Stimulated activated CD4-positive, alpha-beta T cell treated with anti-CD3 and anti-CD28 coated beads, Interleukin-15, amount 100 ng/mL, for 48 hours (primary cell): Measurements from ENCODE around the gene PCBP3.

Source experiments
- DNase-seq, 2 donors: peaks; one replicate each; pipeline ENCODE4 v3.0.0-alpha.2; 2020; ENCODE audit warnings: low read depth in 2 of 2

The PCBP3 gene

DNA sequence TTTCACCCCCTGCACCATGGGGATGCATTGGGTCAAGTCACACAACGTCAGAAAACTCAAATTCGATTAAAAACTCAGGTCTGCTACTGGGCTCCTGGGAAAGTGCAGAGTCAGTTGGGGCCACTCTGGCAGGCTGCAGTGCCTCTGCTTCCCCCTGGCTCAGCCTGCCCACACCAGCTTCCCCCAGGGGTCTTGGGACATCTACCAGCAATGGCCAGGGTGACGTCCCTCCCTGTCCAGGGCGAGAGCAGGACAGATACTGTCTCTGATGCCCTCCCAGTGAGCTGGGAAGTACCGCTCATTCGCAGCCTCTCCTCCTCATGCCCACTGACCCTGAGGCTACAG is 231.9 kb downstream of the PCBP3 start:
- DNase-seq, result no peak

DNA sequence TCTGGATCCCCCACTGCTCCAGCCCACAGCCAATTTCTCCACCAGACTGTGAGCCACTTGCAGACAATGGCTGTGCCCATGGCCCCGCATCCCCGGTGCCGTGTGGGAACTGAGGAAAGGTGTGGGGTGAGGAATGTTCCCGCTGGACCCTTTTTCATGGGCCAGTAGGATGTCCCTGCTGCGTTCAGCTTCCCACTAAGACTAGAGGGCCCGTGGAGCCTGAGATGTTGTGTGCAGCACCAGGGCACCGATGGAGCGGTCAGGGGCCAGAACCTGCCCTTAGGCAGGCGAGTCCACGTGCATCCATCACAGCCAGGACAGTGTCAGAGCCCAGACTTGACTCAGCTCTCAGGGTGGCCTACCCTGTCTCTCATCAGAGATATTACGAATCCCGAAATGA is 232.4 kb downstream of the PCBP3 start:
- no peak for DNase-seq

DNA sequence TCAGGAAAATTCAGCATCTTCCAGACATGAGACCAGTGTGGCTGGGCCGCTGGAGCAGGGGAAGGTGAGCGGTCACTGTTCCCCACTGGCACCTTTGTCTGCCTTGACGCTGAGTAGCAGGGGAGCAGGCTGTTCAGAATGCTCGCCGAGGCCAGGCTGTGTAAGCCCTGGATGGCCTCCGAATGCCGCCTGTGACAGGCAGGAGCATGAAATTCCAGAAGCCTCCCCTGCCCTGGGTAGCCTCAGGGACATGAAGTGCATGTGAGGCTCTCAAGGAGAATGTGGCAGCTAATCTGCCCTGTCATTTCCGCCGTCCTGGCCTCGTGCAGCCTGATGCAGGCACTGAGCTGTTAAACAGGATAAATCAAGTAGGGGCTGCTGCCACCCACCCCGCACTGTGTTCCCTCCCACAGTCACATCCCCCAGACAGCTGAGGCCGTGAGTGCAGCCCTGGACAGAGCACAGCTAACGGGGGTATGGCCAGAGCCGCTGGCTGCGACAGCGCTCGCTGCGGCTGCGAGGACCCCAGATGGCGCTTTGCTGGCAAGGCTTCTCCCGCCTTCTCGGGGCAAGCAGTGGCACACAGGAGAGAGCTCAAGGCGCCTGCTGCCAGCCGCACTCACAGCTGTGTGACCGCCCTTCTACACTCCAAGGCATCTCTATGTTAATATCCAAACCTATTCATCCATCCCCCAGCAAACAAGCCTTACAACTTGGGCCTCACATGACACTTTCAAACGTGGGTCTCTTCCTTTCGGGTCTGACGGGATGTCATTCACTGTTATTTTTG is 233.1 kb downstream of the PCBP3 start:
- DNase-seq, result no peak

DNA sequence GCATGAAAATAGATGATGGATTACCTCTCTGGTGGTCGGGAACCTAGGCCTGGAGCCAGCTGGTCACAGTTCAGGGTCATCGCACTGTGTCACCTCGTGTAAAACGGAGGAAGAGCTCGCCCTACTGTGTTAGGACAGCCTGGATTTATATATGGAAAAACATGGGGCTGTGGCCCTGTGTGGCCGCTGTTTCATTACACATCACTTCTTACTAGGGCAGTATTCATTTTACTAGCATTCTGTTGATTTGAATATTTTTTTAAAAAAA is 233.6 kb downstream of the PCBP3 start:
- no peak for DNase-seq

DNA sequence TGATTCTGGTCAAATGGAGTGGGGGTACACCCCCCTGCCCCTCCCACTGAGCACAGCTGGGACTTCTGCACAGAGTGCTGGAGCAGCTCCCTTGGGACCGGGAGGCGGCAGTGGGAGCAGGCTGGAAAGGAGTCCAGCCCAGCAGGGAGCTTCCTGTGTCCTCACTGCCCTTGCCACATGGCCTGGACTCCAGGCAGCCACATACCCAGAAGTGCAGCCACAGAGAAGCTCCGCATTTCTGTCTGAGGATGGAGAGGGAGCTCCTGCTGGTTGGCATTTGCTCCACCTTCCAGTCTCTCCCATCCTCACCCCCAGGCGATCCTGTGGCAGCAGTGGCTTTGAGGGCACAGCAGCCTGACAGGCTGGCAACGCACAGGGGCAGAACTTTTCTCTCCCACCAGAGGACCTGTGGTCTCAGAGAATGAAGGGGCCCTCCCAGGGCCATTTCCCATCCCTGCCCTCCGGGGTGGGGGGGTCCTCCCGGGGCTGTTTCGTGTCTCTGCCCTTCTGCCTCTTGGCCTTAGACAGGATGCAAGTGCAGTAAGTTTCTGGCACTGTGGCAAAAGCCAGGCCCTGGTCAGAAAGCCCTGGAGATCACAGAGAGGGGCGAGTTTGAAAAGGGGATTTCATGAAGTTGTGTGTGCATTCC is 234.4 kb downstream of the PCBP3 start:
- no peak for DNase-seq

DNA sequence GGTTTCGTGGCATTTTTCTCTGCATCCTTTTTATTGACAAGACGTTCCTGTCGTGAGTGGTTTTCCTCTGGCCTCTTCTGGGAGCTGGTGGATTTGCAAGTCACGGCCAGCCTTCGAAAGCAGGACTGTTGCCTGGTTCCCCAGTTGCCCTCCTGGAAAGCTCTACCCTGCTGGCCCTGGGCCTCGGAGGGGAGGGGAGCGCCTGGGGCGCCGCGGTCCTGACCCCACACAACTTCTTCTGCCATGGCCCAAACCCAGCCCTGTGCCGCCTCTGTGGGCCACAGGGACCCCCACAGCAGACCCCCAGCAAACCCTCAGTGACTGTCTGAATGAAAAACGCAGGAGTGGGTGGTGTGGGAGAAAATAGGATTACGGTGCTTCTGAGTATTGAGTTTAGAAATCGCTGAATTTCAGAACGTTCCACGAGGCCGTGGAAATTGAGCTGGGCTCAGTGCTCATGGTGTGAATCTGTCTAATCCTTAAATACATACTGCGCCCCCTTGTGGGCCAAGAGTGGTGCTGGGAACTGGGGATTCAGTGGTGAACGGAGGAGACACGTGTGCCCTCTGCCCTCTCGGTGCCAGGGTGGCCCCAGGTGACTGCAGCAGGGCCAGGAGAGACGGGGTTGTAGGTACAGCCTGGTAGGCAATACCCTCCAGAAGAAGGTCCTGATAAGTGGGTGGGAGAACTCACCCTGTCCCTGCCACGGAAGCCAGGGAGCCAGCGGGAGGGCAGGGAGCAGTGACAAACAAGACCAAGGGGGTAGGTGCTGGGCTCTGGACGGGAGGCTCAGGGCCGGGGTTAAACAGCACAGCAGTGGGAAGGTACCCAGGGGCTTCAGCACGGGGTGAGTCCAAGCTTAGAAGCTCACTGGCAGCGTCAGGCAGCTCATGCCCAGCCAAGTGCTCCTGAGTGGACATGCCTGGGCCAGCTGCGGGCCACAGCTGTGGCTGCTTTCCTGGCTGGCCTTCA is 236.9 kb downstream of the PCBP3 start:
- peak; percentile 60 to 78 for DNase-seq

DNA sequence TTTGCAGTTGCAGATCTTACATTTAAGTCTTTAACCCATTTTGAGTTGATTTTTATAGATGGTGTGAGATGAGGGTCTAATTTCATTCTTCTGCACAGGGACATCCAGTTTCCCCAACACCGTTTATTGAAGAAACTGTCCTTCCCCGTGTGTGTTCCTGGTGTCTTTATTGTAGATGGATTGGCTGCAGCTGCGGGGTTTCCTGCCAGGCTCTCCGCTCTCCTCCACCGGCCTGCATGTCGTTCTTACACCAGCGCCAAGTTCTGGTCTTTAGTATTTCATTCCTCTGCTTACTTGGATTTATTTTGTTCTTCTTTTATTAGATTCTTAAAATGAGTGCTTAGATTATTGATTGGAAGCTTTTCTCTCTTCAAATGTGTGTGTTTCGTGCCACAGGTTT is 239.1 kb downstream of the PCBP3 start:
- no peak for DNase-seq

DNA sequence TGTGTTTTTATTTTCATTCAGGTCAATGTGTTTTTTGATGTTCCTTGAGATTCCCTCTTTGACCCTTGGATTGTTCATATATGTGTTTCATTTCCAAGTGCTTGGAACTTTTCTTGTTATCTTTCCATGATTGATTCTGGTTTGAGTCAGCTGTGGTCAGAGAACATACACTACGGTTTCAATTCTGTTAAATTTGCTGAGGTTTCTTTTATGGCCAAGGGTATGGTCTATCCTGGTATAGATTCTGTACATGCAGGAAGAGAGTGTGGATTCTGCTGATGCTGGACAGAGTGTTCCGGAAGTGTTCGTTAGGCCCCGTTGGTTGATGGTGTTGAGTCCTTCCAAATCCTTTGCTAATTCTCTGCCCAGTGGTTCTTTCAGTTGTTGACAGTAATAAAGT is 239.6 kb downstream of the PCBP3 start:
- no peak for DNase-seq

DNA sequence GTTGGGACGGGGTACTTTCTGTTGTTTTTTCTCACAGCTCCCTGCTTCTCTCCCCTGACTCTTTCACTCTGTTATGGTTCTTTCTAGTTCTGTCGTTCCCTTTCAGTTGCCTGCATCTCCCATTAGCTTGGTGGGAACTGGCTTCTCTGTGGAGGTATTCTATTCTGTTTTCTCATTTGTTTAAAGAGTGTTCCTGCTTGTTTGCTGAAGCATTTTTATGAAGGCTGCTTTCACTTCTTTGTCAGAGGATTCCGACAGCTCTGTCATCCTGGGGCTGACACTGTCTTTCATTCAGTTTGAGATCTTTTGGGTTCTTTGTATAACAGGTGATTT is 242.0 kb downstream of the PCBP3 start:
- no peak for DNase-seq

DNA sequence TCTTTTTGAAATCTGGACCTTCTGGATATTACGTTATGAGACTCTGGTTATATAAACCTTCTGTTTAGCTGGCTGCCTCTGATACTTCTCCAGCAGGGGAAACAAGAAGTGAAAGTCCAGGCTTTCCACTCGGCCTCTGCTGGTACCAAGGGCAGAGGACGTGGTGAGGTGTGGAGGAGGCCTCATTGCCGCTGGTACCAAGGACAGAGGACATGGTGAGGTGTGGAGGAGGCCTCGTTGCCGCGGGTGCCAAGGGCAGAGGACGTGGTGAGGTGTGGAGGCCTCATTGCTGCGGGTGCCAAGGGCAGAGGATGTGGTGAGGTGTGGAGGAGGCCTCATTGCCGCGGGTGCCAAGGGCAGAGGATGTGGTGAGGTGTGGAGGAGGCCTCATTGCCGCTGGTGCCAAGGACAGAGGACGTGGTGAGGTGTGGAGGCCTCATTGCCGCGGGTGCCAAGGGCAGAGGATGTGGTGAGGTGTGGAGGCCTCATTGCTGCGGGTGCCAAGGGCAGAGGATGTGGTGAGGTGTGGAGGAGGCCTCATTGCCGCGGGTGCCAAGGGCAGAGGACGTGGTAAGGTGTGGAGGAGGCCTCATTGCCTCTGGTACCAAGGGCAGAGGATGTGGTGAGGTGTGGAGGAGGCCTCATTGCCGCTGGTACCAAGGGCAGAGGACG is 242.5 kb downstream of the PCBP3 start:
- peak in 1 of 2 donors; percentile 19 for DNase-seq

DNA sequence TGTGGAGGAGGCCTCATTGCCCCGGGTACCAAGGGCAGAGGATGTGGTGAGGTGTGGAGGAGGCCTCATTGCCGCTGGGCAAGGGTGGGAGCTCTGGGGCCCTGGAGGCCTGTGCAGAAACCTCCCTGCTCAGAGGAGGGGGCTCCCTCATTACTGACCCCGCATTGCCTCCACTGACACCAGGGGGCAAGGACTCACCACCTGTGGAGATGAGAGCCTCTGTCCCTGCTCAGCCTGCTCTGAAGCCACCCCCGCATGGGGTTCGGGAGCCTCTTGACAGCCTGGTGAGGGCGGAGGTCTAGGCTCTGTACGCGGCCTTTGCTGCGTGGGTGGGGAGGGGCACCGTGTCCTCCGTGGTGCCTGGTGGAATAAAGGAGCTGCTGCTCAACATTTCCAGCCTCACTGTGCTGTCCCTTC is 243.1 kb downstream of the PCBP3 start:
- no peak for DNase-seq

DNA sequence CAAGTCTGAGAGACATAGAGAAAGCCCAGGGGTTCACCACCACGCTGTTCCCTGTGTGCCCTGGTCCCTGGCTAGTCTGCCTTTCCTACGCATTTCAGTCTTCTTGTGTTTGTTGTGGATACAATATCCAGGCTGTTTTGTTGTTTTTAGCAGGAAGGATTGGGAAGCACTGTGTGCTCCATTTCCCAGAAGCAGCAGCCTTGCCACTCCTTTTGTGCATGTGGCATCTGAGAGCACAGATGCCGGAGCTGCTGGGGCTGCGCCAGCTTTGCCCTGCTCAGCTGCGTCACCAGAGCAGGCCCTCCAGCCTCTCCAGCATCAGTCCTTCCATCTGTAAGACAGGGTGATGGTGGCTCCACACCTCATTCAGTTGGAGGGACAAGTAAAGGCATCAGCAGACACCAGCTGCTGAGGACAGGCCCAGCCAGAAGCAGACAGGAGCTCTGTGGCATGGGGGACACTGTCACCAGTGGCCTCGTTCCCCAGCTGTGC is 243.6 kb downstream of the PCBP3 start:
- DNase-seq, result no peak

DNA sequence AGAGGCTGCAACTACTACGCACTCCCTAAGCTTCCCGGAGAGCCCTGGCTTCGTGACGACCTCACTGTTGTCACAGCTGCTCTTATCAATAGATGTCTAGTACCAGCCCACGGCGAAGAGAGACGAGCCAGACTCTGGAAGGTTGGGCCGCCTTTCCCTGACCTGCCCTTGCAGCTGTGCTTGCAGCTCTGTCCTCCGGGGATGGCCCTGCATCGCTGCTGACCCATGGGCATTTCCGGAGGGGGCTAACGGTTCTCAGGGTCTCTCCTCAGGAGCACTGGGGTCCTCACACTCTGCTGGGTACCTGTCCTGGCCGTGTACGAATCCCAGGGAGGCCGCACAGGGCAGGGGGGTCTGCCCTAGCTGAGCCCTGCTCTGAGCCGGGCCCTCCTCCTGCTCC is 244.3 kb downstream of the PCBP3 start:
- no peak for DNase-seq

DNA sequence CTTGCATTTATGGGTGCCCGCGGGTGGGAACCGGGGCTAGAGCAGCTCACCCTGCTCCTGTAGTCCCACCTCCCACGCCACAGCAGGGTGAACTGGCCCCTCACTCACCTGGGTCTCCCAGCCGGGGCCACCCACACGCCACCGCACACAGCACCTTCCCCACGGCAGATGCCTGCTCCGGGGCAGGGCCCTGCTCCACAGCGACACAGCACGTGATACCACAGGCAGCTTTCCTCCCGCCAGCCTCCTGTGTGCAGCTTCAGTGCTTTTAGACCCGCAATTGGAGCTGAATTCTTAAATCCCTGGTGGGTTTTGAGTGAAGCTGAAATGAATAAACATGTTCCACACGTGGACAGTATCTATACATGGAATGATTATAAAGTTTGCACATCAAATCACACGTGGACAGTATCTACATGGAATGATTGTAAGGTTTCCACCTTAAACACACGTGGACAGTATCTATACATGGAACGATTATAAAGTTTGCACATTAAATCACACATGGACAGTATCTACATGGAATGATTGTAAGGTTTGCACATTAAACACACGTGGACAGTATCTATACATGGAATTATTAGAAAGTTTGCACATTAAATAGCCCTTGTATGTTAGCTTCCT is 245.0 kb downstream of the PCBP3 start:
- DNase-seq, result no peak

DNA sequence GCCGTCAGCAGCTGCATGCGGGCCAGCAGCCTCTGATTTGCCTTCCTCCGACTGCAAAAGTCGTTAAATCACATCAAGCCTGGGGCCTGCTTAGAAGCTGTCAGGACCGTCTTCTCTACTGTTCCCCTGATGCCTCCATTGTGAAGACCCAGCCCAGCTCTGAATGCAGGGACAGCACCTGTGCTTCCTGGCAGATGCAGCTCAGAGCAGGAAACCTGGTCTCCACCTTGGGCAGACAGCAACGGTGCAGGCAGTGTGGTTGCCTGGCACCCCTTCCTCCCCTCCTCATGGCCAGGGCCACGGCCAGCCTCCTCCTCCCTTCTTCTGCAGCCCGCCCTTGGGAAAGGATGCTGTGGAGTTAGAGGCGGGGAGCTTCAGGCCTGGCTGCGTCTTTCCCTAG is 245.7 kb downstream of the PCBP3 start:
- no peak for DNase-seq

DNA sequence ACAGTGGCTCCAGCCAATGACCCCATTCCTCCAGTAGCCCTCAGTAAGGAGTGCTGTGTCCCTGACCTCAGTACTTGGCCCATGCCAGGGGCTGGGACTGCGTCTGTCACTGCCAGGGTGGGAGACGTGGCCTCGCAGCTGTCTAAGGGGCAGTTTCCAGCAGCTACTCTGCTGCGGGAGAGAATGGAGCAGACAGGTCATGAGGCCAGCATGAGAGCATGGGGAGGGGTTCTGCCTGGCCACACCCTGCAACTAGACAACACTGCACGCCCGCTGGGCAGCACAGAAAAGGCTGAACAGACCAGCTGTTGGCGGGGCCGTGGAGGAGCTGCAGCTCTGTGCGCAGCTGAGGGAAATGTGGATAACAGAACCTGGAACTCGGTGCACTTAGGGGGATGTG is 246.4 kb downstream of the PCBP3 start:
- DNase-seq, result no peak

DNA sequence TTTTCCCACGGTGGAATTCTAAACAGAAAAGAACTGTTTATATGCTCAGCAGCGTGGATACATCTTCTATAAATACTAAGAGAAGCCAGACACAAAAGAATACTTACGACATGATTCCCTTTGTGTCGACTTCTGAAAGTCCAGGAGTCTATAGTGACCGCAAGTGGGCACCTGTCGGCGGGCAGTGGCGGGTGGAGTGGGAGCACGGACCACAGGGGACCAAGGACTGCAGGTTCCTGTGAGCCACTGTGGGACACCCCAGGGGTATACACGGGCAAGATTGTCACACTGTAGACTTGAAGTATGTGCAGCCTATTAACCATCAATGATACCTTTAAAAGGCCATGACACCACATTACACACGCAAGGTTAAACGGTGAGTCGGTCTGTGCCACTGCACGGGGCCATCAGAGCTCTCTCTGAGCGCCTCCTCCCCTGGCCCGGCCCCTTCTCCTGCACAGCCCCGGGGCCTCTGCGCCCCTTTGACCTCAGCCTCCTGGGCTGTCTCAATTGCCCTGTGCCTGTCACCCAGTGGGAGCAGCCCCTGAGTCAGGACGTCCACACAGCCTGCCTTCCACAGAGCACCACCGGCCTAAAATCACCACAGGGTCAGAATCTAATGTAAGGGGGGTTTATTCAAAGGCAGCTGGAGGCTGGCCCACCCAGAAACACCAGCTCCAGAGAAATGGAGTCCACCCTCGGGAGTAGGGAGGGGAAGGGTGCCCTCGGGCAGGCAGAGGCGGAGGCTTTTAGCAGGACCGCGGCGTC is 248.0 kb downstream of the PCBP3 start:
- DNase-seq, result no peak

DNA sequence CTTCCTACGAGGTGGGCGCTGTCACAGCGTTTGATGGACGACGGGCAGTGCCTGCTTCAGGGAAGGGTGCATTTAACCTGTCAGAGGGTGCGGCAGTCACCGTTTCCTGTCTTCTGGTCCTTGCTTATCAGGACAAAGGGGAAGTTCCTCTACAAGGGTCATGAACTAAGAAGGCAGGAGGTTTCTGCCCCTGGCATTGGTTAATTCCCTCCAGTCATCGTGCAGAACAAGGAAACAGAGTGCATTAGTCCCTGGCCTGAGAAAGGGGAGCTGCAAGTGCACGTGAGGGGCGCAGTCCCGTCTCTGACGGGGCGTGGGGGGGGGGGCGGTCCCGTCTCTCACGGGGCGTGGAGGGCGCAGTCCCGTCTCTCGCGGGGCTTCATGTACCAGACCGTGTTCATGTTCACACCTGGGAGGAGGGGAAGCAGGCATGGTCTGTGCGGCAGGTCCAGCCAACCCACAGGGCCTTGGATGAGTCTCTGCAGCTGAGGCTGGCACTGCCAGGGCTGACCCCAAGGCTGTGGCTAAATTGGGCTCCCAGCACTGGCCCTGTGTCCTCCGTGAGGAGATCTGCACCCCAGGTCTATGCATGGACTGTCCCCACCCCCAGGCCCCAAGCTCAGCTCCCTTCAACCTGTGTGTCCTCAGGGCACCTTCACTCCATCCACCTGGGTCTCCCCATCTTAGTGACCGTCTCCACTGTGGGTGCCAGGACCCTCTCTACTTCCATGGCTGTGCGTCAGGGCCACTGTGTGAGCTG is 248.8 kb downstream of the PCBP3 start:
- DNase-seq, result no peak

DNA sequence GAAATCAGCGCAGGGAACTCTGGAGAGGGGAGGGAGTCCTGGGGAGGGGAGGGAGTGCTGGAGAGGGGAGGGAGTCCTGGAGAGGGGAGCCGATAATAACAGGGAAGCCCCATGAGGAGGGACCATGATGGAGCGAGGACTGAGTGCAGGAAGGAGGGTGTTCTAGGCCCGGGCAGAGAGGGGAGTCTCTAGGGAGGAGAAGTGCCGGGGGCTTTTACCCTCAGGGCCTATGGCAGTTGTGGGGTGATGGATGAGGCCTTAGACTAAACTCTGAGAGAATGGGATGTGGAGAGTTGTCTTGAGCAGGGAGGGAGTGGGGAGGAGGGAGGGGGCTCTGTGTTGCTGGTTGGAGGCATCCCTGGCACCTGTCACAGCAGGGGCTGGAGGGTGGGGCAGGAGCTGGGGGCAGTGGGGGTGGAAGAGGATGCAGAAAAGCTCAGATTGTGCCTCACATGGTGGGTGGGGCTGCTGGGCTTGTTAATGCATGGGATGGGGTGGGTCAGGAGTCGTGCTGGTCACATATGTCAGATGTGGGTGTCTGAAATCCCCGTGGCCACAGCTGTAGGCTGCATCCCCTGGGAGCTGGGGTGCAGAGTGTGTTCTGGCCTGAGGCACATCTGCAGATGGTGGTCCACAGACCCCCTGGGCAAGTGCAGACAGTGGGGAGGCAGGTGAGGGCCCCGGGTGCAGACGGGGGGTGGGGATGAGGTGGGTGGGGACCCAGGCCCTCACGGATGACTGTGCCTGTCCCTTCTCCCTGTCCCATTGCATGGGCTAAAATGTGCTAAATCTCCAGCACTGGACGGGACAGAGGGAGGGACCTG is 249.6 kb downstream of the PCBP3 start:
- DNase-seq, result no peak
